ENCODE data around the gene SPACA7.
"Not testable (repeated sequence)": the region's sequence is repeated elsewhere in the genome, so short reads cannot be mapped to it uniquely, and the experiment has no call there.

SPACA7 gene

DNA sequence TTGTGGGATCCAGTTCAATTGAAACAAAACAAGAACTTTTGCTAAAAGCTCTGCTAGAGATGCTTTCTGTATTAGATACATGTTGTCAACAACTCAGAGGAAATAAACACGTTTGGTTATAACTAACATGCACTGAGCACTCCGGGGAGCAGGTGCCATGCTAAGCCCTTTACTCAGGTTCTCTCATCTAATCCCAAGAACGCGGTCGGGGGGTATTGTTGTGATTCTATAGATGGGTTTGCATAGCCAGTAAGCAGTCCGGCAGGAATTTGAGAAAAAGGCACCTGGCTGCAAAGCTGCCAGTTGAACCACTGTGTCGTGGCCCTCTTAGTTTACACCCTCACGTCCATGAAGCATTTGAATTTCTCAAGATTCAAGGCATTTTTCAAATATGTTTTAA lies 24.3 kb upstream of the SPACA7 start:
- no peak for DNase-seq

DNA sequence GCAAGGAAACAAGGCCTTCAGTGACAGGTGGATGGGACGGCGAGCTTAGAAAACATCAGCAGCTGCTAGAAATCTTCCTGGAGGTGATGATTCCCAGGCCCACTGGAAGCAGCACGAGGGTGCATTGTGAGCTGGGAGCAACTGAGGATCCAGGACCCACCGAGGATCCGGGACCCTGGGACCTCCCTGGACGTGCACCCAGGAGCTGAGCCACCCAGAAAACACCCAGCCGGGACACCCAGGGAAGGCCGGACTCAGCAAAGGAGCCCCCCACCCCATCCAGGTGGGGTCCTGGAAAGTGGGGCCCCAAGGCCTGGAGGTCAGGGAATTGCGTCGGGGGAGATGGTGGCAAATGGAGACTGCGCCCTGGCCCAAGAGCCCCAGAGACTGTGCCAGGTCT lies 22.3 kb upstream of the SPACA7 start:
- no peak for DNase-seq

DNA sequence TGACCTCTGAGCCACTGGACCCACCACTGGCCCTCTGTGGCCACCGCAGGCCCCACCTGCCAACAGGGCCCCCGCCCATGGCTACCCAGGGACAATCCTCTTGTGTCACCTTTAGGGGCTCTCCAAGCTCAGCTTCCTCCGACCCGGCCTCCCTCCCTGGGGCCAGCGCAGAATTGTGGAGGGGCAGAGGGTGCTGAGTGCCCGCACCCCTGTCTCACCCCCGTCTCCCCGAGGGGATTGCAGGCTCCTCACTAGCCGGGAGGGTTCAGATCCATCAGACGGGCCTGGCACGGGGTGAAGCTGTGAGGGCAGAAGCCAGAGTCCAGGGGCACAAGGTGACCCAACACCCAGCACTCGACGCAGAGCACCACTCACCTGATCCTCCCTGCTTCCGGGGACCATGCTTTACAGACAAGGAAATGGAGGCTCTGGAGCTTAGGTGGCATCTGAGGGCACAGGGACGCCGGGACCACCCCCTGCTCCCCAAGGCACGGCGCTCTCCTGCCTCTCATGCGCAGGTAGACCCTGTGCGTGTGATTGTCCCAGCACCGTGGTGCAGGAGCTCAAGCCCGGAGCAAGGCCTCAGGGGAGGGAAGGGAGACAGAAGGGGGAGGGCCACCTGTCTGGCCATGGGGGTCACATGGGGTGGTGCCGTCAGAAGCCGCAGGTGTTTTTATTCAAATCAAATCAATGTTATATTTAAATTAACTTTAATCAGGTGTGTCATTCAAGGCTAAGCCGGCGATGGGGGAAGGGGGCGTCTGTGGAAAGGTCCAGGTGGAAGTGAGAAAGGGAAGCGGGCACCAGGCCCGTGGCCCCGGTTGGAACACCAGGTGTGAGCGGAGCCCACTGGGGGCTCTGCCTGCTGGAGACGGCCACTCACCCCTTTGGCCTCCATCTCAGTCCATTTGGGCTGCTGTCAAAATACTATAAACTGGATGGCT lies 21.6 kb upstream of the SPACA7 start:
- no peak for DNase-seq

DNA sequence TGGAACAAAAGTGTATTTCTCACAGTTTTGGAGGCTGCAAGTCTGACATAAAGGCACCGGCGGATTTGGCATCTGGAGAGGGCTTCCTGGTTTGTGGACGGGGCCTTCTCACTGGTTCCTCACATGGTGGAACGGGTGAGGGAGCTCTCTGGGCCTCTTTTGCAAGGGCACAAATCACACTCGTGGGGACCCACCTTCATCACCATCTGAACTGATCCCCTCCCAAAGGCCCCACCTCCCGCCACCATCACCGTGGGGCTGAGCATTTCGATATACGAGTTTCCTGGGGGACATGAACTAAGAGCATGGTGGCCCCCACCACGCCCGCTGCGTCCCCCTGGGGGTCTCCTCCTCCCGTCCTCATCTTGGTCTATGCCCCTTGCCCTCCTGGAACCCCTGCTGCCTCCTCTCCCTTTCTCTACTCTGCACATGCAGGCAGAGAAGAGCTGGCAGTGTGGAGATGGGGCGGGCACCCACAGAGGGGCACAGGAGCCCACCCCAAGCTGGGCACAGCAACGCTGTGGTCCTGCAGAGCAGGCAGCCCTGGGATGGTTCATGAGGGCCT lies 20.8 kb upstream of the SPACA7 start:
- DNase-seq: no peak

DNA sequence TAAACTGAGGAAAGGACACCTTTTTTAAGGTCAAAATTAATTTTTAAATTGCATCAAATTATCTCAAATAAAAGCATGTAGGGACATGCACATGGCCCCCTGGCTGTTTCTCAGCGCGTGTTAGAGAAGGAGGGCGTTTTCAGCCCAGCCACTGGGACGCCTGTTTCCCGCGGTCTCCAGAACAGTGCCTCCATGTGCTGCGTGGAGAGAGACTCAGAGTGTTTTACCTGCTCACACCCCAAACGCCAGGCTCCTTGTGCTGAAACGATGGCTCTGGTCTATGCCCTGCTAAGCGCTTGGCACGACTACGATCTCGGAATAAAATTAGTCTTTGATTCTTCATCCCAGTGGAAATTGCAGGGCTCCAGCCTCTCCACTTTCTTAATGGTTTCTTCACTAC lies 20.0 kb upstream of the SPACA7 start:
- DNase-seq: no peak

DNA sequence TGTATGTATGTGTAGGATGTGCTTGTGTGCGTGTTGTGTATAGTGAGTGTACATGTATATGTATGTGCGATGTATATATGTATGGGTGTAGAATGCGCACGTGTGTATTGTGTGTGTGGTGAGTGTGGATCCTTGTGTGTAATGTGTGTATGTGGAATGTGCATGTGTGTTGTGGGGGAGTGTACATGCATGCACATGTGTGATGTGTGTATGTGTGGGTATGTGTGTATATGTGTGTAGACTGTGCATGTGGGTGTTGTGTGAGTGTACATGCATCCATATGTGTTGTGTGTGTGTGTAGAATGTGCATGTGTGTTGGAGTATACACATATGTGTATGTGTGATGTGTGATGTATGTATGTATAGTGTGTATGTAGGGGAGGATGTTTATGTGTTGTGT lies 18.0 kb upstream of the SPACA7 start:
- DNase-seq: no peak

DNA sequence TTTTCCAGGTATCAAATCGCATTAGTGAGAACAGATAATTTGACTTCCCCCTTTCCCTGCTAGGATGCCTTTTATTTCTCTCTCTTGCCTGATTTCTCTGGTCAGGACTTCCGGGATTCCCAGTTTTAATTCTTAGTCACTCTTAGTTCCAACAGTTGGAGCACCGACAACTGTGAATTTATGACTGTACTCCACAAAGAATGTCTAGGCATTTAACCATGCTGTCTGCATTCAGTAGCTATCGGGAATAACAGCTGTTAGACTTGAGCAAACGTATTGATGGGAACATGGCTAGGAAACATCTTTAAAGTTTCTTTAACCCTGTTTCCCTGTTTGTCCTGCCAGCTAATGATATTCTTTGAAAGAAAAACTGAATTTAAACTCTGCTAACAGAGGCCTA lies 14.1 kb upstream of the SPACA7 start:
- DNase-seq: no peak

DNA sequence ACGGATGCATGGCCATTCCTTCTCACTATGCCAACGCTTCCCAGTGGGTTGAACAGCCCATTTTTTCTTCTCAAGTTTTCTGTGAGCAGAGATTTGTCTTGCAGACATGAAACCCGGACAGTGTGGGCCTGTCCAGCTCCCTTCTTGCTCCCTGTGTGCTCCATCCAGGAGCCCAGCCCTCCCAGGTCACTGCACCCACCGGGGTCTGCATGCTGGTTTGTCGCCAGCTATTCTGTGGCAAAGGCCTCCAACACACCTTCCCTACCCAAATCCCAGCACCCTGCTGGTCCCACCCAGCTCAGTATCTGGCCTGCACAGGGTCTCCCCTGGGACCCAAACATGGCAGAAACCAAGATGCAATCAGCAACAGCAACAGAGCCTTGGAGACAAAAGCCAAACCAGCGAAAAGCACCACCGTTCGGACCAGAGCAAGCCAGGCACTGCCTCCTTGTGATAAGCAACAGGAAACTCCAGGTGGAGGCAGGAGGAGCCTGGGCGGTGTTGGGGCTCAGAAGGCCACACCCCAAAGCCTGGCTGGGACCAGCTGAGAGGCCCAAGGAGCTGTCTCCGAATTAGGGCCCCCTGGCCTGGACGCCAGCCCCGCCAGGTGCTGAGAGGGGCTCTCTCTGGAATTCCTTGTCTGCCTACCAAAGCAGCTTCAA lies 12.2 kb upstream of the SPACA7 start:
- DNase-seq: no peak

DNA sequence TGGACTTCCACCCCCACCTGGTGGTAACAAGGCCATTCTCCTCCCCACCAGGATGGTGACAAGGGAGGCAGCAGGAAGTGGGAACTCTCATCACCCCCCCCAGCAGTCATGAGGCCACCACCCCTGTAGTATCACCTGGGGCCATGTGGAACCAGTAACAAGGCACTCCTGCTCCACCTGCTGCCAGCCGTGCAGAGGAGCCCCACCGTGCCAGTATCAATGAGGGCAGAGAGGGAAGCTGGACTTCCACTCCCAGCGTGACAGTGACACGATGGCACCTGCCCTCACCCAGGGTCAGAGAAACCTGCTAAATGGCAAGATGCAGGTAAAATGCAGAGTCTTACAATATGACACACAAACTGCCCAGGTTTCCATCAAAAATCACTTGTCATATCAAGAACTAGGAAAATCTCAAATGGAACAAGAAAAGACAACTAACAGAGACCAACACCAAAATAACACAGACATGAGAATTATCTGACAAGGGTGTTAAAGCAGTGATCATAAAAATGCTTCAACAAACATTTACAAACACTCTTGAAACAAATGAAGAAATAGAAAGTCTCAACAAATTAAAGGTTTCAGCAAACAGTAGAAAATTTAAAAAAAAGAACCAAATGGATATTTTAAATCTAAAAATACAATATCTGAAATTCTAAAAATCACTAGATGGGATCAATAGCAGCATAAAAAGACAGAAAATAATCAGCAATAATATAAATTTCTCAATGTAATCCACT lies 9.1 kb upstream of the SPACA7 start:
- DNase-seq: no peak

DNA sequence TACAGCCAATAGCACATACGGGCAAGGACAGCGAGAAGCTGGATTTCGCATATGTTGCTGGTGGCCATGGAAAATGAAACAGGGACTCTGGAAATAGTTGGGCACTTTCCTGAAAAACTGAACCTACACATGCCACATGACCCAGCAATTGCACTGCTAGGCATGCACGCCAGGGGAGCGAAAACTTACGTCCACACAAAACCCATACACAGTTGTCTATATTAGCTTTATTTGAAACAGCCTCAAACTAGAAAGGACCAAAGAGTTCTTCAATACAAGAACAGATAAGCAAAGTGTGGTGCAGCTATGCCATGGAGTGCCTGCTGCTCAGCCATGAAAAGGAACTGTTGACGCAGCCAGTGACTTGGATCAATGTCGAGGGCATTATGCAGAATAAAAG lies 7.3 kb upstream of the SPACA7 start:
- no peak for DNase-seq

DNA sequence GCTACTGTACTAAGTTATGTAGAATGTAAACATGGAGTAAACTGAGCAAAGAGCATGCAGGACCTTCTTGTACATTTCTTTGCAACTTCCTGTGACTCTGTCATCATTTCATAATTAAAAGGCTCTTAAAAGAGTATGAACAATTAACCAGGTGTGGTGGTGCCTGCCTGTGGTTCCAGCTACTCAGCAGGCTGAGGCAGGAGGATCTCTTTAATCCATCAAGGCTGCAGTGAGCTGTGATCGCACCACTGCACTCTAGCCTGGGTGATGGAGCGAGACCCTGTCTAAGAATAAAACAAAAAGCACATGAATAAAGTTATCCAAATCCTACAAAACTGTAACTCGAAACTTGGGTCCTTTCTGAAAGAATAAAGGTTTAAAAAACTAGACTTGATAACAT lies 5.8 kb upstream of the SPACA7 start:
- DNase-seq: no peak

DNA sequence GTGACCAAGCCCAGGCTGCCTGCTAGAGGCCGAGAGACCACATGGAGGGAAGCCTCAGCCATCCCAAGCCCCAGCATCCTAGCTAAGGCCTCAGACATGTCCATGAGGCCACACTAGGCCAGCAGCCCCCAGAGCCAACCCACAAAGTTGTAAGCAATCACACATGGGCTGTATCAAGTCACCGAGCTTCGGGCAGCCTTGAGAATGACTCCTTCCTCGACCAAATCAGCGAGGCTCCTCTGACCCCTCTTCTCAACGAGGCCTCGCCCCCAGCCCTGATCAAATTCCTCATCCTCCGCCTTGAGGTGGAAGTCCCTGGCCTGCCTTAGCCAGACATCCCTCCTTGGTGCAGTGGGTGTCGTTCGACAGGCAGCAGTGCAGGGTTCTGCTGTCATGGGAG lies 1.9 kb upstream of the SPACA7 start:
- DNase-seq: no peak

DNA sequence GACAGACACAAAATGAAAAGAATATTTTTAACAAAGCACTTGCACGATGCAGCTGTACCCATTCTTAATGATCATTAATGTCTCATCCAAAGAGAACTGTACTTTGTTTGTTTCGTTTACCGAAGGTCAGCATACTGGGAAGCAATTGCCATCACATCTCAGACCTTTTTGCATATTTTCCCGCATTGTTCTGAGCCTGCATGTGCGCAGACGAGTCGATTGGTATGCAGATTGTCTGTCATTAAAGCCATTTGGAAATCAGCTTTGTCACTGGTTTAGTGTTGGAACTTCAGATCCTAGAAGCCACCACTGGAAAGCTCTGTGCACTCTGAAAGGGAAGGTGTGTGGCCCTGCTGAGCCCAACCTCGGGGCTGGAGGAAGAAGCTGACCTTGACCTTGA lies 15.6 kb downstream of the SPACA7 start:
- DNase-seq: no peak

DNA sequence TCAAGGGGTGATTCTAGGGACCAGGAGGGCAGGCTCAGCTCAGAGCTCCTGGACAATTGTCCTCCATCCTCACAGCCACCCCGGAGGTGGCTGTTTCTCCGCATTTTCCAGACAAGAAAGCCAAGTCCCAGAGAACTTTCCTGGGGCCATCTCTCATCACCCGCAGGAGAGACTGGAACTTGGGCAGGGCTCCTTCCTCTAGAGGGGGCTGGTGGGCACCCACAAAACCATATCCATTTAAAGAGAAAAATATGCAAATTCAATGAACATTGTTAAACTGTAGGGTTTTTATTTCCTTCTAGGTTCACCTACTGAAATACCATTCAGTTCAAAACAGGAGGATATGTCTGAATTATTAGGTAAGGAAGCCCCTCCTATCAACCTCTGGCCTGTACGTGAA lies 16.6 kb downstream of the SPACA7 start:
- DNase-seq: no peak

DNA sequence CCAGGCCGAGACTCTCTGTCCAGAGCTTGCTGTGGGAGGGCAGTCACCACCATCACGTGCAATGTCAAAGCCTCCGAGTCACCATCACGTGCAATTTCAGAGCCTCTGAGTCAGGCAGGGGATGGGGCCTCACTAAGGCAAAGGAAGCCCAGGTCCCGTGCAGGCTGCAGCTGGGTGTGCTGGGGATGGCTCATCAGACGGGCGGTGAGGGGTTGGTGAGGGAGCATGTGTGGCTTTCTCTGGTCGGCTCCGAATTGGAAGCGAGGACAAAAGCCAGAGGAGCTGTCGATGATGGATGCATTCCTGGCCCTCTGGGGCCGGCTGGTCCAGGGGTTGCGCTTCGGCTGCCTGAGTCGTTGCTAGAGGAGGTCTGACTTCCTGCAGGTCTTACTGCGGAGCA lies 18.9 kb downstream of the SPACA7 start:
- DNase-seq: not testable (repeated sequence)

DNA sequence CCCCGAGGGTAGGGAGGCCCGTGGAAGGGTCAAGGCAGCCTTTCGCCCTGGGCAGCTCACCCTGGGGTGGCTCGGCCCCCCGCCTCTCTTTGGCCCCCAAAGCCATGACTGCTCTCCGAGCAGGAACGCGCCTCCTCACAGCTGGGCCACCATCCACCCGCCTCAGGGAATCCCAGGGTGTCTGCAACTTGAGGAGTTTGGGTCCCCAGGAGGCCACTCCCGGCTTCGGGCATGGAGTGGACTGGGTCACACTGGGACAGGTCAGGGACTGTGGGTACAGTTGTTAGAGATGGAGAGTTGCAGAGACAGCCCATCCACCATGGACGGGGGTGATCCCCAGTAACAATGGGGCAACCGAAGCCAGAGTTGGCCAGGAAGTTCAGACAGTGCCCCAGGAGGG lies 19.8 kb downstream of the SPACA7 start:
- not testable (repeated sequence) for DNase-seq

DNA sequence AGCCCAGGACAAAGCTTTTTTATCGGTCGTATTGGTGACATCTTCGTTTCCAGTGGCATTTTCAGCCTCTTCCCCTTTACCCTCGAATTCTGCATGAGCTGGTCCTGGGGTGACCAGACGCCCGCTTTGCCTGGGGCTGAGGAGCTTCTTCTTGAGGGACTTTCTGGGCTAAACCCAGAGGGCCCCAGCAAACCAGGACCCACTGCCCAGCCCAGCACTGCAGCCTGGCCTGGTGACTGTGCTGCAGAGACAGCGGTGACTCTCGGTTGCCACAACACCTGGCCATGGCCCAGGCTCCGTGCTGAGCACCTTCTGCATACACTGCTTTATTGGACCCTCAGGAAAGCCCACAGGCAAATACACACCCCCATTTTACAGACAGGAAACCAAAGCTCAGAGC lies 21.0 kb downstream of the SPACA7 start:
- DNase-seq: no peak

DNA sequence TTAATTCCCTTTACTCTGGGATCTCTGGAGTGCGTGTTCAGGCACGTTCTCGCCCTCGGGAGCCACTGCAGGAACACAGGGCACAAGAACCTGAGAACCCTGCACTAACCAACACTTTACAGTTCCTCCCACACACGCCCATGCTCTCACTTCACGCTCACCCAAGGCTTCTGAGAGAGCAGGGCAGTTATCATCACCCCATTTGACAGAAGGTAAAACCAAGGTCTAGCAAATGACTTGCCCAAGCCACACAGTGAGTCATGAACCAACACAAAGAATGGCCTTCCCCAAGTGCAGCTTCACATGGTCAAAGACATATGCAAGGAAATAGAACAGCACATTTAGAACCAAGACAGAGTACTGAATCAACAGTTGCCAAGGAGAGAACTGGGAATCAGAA lies 22.2 kb downstream of the SPACA7 start:
- not testable (repeated sequence) for DNase-seq

DNA sequence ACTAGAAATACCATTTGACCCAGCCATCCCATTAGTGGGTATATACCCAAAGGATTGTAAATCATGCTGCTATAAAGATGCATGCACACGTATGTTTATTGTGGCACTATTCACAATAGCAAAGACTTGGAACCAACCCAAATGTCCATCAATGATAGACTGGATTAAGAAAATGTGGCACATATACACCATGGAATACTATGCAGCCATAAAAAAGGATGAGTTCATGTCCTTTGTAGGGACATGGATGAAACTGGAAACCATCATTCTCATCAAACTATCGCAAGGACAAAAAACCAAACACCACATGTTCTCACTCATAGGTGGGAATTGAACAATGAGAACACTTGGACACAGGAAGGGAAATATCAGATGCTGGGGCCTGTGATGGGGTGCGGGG lies 33.7 kb downstream of the SPACA7 start:
- not testable (repeated sequence) for DNase-seq

DNA sequence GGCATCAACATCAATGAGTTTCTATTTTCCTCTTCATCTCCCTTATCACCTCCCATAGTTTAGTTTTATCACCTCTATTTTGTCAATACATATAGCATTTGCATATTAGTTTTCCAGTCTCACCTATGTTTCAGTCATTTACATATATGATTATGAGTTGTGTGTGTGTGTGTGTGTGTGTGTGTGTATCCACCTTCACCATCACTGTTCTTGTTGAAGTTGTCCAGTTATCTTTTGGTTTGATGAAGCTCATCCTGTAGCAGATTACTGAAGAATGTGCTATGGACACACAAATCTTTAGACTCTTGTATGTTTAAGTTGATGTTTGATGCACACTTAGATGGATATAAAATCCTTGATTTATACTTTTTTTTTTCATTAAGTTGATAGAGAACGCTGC lies 40.5 kb downstream of the SPACA7 start:
- no peak for DNase-seq

DNA sequence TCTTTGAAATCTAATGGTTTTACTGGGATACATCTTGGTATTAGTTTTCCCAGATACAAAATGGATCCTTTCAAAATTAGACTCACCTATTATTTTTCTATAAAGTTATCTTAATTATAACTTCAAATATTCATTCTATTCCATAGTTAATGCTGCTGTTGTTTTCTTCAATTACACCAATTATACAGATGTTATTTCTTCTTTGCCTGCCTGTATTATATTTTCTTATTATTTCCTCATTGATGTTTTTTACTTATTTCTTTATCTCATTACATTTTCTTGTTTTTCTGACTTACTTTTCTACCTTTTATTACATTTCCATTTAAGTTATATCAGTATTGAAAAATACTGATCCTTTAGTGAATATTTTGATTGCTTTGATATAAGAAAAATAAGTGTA lies 40.9 kb downstream of the SPACA7 start:
- no peak for DNase-seq

DNA sequence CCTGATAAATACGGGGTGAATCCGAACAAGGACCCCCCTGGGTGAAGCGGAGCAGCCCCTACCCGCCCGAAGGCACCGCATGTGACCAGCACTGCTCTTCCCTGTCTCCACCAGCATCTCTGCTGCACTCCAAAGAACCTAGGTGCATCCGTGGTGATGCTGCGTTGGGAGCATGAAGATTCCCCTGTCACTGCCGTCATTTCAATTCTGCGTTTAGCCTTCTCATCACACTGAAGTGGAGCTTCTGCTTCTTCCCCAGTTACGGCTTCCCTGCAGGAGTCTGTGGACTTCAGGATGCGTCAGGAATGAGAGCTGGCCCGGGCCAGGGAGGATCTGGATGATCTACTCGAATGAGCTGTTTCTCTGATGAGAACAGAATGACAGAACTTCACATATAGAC lies 47.9 kb downstream of the SPACA7 start:
- DNase-seq: no peak

DNA sequence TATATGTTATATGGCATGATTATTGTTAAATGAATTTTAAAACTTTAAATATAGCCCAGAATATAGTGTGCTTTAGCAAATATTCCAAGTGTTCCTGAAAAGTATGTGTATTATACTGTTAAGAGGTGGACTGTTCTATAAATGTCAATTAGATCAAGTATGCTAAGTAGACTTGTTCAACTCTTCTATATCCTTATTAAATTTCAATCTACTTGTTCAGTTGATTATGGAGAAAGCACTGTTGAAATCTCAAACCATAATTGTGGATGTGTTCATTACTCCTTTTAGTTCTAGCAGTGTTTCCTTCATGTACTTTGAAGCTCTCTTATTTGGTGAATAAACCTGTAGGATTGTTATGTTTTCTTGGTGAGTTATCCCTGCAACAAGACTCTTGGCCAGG lies 52.5 kb downstream of the SPACA7 start:
- no peak for DNase-seq

DNA sequence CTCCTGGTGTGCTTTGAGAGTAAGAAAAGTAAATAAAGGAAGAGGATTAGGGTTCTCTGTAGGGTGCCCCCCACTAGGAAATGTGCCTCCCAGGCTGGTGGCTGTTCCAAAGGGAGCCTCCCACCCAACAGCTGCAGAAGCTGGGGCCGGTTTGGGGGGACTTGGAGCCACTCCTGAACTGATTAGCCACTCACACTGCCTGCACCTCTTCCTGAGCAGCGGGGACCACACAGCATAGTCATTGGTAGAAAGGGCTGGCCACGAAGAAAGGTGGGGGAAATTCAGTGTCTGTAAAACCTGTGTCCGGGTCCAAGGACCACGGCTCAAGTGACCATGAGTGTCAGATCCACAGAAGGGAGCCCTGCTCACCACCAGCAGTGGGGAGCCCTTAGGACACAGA lies 55.6 kb downstream of the SPACA7 start:
- no peak for DNase-seq
